Activated naive CD8-positive, alpha-beta T cell treated with anti-CD3 and anti-CD28 coated beads for 36 hours (primary cell): ENCODE data around the gene NKX1-1. TPM values are rescaled to one million over a fixed set of nuclear protein-coding genes. Genes with fewer than 3 reads are reported as not detected.

ENCODE experiments used
- DNase-seq: peaks from one replicate; pipeline ENCODE4 v3.0.0; 2021
- H3K27ac Mint-ChIP-seq: one replicate; pipeline ENCODE4 v1.8.0; 2022; ENCODE audit warnings: mild to moderate bottlenecking, moderate library complexity, mixed read lengths
- H3K27me3 Mint-ChIP-seq: one replicate; pipeline ENCODE4 v1.8.0; 2022; ENCODE audit warnings: mild to moderate bottlenecking, mixed read lengths
- H3K36me3 Mint-ChIP-seq: one replicate; pipeline ENCODE4 v1.8.0; 2021; ENCODE audit warnings: mild to moderate bottlenecking, mixed read lengths
- H3K4me1 Mint-ChIP-seq: one replicate; pipeline ENCODE4 v1.8.0; 2021; ENCODE audit warnings: mixed read lengths
- H3K4me3 Mint-ChIP-seq: one replicate; pipeline ENCODE4 v1.8.0; 2022; ENCODE audit warnings: mild to moderate bottlenecking, moderate library complexity, mixed read lengths
- H3K9me3 Mint-ChIP-seq: one replicate; pipeline ENCODE4 v1.8.0; 2022; ENCODE audit warnings: mixed read lengths
- total RNA-seq, 2 experiments: library from RNA; stranded (reverse); gene quantifications; one replicate each; pipeline ENCODE4 v1.2.3, GENCODE V29; 2021

Gene NKX1-1
- total RNA-seq, 2 experiments from 2014 or later = not detected

DNA sequence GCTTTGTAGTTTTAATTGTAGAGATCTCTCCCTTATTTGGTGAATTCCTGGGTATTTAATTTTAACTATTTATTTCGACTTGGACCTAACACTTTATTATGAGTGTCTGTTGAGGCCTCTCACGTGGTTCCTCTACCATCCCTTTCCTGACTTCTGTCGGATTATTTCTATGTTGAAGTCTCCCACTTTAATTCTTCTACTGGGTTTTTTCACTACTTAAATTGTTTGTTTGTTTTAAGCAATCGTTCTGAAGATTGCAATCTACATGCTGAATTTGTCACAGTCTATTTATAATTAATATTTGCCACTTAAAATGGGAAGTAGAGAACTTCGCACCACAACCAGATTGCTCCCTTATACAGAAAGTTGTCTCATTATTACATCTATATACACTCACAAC lies 20.8 kb upstream of the NKX1-1 start:
- Mint-ChIP-seq H3K27ac (no peak overlapping the region), H3K27me3 (peaks cover 31% of the 10 kb centered on the region)

DNA sequence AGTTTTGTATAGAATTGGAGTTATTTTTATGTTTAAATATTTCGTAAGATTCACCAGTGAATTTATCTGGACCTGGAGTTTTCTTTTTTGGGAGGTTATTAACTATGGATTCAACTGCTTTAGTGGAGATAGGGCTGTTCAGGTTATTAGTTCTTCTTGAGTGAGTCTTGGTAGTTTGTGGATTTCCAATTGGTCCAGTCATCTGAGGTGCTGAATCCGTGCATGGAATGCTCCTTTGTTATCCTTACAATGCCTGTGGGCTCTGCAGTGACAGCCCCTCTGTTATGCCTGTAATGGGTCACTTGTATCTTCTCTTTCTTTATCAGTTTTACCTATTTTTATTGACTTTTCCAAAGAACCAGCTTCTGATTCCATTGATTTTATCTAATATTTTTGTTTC lies 15.4 kb upstream of the NKX1-1 start:
- H3K27me3 Mint-ChIP-seq = peaks cover 40% of the 10 kb centered on the region
- DNase-seq = no peak
- no peak overlapping the region for H3K4me3 Mint-ChIP-seq
- H3K4me1 Mint-ChIP-seq = no peaks in the 10 kb centered on the region
- H3K9me3 Mint-ChIP-seq = no peaks in the 10 kb centered on the region
- no peaks in the 10 kb centered on the region for H3K36me3 Mint-ChIP-seq
- H3K27ac Mint-ChIP-seq = no peak overlapping the region

More for the DNA sequence above, 20.8 kb upstream of the NKX1-1 start:
- H3K9me3 Mint-ChIP-seq = no peaks in the 10 kb centered on the region
- no peaks in the 10 kb centered on the region for H3K36me3 Mint-ChIP-seq
- no peak overlapping the region for H3K4me3 Mint-ChIP-seq
- no peaks in the 10 kb centered on the region for H3K4me1 Mint-ChIP-seq
- no peak for DNase-seq

DNA sequence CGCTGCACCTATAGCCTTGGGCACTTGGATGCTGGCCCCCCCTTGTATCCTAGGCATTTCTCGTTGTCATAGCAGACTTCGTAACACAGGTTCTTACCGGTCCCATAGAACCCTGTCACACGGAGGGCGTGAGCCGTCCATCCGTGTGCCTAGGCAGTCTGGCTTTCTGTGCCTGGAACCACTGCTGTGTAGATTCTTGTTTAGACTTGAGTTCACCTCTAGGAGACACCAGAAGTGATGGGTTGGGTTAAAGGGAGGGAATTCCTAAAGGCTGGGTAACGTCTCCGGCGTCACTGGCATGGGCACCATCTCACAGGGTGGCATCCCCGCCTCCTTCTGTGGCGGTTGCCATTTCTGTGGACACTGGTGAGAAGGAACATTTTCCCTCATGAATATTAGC lies 13.5 kb upstream of the NKX1-1 start:
- no peak overlapping the region for H3K4me3 Mint-ChIP-seq
- no peaks in the 10 kb centered on the region for H3K4me1 Mint-ChIP-seq
- no peaks in the 10 kb centered on the region for H3K9me3 Mint-ChIP-seq
- H3K27me3 Mint-ChIP-seq = peaks cover 44% of the 10 kb centered on the region
- no peaks in the 10 kb centered on the region for H3K36me3 Mint-ChIP-seq
- no peak for DNase-seq
- H3K27ac Mint-ChIP-seq = no peak overlapping the region

DNA sequence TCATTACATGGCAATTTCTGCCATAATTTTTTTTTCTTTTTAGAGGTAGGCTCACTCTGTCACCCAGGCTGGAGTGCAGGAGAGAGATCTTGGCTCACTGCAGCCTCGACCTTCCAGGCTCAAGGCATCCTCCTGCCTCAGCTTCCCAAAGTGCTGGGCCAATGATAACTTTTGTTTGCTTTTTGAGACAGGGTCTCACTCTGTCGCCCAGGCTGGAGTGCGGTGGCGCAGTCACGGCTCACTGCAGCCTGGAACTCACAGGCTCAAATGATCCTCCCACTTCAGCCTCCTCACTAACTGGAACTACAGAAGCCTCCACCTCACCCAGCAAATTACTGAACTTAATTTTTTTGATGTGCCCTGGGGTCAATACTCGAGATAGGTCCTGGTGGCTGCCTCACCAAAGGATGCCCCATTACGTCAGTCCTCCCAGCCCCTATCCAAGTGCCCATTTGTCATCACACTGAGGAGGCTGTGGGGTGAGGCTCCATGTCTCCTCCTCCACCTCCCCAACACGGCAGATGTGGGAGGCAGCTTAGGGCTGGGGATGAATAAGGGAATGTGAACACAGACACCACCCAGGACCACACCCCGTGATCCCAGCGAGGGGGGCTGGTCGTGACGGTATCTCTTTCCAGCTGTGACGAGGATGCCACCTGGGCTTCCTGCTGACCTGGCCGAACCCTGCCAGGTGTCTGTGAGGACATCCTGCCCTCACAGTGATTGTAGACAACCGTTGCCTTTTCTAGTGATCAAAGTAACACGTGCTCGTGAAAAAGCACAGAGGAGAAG lies 12.4 kb upstream of the NKX1-1 start:
- H3K9me3 Mint-ChIP-seq = no peaks in the 10 kb centered on the region
- no peak for DNase-seq

DNA sequence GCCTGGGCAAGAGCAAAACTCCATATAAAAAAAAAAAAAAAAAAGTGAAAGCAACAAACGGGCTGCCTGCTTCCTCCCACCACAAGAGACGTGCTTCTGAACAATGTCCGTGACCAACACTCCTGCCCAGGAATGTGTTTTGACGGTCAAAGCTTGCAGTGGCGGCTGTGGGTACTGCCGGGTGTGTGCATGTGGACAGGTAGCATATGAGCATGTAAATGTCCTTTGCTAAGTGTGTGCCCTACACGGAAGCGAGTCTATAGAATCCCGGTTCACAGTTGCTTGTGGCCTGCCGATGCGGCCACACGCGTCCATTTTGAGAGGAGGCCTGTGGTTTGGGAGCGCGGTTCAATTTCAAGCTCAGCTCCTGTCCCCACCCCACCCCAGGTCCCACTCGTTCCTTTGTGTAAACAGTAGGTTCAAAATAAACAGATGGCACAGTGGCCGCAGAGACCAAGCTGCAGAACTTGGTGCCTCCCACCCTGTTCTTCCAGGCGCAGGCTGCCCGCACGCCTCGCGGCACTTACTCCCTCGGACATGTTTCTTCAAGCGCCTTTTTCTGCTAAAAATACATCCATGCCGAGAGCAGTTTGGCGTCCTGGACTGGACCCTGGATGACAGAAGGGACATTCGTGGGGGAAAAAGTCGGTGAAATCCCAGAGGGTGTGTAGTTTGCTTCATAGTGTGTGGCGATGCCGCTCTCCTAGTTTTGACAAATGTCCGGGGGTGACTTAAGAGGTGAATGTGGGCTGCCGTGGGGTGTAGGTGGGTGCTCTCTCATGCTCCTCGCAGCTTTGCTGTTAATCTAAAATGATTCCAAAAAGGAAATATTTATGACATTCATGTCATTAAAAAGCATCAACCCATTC lies 11.5 kb upstream of the NKX1-1 start:
- no peaks in the 10 kb centered on the region for H3K9me3 Mint-ChIP-seq
- no peaks in the 10 kb centered on the region for H3K4me1 Mint-ChIP-seq
- H3K27ac Mint-ChIP-seq = no peak overlapping the region
- no peak for DNase-seq
- H3K36me3 Mint-ChIP-seq = no peaks in the 10 kb centered on the region
- no peak overlapping the region for H3K4me3 Mint-ChIP-seq
- peaks cover 49% of the 10 kb centered on the region for H3K27me3 Mint-ChIP-seq

More for the DNA sequence above, 12.4 kb upstream of the NKX1-1 start:
- Mint-ChIP-seq H3K36me3 (no peaks in the 10 kb centered on the region), H3K4me3 (no peak overlapping the region), H3K27me3 (peaks cover 40% of the 10 kb centered on the region), H3K4me1 (no peaks in the 10 kb centered on the region), H3K27ac (no peak overlapping the region)

DNA sequence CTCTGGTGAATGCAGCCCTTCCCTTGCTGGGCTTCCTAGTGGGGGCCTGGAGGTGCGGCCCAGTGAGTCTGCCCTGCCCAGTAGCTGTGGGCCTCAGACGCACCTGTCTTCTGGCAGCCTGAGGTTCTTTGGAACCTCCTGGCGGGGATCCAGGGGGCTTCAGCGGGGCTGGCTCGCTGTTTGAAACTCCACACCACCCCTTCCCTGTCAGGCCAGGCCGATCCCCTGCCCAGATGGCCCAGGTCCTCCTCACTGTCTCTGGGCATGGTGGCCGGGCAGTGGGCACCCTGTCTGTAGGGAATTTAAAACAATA lies 10.7 kb upstream of the NKX1-1 start:
- Mint-ChIP-seq H3K4me1 (no peaks in the 10 kb centered on the region), H3K9me3 (no peaks in the 10 kb centered on the region), H3K4me3 (no peak overlapping the region), H3K27me3 (peaks cover 57% of the 10 kb centered on the region), H3K27ac (no peak overlapping the region), H3K36me3 (no peaks in the 10 kb centered on the region)
- no peak for DNase-seq

DNA sequence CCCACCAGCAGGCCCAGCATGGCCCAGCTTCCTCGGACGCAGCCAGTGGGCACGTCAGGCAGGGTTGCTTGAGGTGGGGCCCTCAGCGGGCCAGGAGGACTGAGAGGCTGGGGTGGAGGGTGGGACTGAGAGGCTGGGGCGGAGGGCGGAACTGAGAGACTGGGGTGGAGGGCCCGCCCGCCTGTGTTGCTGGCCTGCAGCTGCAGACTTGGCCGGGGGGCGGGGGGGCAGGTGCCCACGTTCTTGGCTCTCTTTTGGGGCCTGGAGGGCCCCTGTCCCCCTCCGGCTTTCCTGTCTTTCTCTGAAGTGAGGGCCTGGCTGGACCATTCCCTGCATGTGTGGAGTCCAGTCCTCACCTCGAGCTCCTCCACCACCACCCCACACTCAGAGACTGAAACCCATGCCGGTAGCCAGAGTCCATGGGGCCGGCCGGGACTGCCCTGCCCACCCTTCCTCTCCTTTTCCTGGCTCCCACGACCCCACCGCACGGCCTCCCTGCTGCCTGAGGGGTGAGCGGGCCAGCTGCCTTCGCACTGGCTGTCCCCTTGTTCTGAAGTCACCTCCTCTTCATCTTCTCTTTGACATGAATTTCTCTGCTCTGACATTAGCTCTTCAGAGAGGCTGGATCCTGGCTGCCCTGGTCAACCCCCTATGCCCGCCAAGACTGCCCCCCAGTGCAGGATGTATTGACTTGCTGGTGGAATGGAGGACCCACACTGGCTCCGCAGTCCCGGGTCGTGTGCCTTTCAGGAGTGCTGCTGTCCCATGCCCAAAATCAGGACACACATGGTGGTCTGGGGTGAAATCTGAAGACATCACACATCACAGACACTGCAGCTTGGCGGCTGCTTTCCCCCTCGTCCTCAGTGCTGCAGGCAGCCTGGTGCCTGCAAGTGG lies 10.1 kb upstream of the NKX1-1 start:
- Mint-ChIP-seq H3K36me3 (no peaks in the 10 kb centered on the region), H3K27me3 (peaks cover 63% of the 10 kb centered on the region), H3K4me1 (no peaks in the 10 kb centered on the region), H3K27ac (no peak overlapping the region), H3K4me3 (no peak overlapping the region), H3K9me3 (no peaks in the 10 kb centered on the region)
- no peak for DNase-seq

DNA sequence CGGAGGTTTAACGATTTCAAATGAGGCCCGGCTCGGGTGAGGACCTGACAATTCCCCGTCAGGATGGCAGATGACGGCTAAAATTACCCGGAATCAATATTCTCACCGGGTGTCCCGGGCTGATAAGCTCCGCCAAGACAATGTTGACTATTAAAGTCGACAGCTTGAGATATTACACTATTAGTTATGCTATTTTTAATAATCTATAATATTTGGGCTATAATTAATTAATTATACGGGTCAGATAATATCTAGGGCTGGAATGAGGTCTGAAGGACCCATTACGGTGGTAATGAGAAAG lies 9.4 kb upstream of the NKX1-1 start:
- DNase-seq = no peak
- Mint-ChIP-seq H3K9me3 (no peaks in the 10 kb centered on the region), H3K36me3 (no peaks in the 10 kb centered on the region), H3K27me3 (peaks cover 64% of the 10 kb centered on the region), H3K27ac (no peak overlapping the region), H3K4me1 (no peaks in the 10 kb centered on the region), H3K4me3 (no peak overlapping the region)

DNA sequence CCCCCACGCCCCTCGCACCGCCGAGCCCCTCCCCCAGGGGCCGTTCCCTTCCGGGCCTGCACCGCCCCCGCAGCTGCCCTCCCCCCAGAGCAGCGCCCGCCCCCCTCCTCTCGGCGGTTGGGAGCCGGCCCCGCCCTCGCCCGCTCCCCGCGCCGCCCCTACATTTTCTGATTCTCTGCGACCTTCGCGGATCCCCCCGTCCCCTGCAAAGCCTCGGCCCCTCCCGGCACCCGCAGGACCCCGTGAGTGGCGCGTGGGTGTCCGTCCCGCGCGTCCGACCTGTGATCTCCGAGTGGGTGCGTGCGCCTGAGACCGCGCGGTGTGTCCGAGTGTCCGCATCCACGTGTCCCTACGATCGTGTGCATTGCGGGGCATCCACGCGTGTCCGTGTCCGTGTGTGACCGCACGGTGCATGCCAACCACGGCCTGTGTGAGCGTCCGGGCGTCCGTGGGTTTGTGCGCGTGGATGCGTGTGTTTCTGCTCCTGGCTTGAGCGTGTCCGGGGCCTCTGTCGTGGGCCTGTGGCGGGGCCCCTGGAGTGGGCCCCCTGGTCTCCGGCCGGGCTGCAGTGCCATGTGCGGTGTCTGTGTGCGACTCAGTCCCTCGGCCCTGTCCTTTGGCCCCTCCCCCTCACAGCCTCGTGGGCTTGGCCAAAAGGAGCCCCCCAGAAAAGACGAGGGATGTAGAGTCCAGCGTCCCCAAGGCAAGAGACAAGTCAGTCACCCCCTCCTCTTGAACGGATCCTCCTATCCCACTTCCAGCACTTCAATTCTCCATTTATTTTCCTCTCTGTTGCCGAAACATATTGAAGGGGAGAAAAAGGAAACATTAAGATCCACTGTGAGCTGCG lies 8.8 kb upstream of the NKX1-1 start:
- Mint-ChIP-seq H3K27me3 (peaks cover 64% of the 10 kb centered on the region), H3K27ac (no peak overlapping the region)
- DNase-seq = no peak

DNA sequence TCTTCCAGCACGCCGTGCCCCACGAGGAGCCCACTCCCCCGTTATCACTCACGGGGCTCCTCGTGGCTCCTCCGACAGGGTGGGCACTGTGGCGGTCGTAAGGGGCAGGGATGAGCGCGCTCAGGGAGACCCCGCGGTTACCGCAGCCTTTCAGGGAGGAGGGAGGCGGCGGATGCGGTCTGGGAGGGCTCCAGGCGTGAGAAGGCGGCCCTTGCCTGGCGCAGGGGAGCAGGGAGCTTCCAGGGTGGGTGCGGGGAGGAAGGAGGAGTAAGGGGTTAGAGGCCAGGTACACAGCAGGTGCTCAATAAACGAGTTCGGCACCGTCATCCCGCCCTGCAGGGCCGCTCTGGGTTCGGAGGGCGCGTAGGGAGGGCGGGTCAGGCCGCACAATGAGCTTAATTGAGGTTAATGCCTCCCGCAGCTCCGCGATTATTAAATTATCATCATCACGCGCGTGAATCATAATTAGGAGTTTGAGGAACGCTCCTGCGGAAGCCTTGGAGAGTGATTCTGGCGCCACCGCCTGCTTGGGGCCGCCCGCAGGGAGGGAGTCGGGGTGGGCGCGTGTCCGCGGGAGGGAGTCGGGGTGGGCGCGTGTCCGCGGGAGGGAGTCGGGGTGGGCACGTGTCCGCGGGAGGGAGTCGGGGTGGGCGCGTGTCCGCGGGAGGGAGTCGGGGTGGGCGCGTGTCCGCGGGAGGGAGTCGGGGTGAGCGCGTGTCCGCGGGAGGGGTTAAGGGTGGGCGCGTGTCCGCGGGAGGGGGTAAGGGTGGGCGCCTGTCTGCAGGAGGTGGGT lies 7.6 kb upstream of the NKX1-1 start:
- DNase-seq = no peak
- Mint-ChIP-seq H3K9me3 (no peaks in the 10 kb centered on the region), H3K27me3 (peaks cover 75% of the 10 kb centered on the region), H3K27ac (no peak overlapping the region), H3K4me1 (no peaks in the 10 kb centered on the region), H3K4me3 (no peak overlapping the region), H3K36me3 (no peaks in the 10 kb centered on the region)

More for the DNA sequence above, 8.8 kb upstream of the NKX1-1 start:
- Mint-ChIP-seq H3K4me1 (no peaks in the 10 kb centered on the region), H3K9me3 (no peaks in the 10 kb centered on the region), H3K4me3 (no peak overlapping the region), H3K36me3 (no peaks in the 10 kb centered on the region)

DNA sequence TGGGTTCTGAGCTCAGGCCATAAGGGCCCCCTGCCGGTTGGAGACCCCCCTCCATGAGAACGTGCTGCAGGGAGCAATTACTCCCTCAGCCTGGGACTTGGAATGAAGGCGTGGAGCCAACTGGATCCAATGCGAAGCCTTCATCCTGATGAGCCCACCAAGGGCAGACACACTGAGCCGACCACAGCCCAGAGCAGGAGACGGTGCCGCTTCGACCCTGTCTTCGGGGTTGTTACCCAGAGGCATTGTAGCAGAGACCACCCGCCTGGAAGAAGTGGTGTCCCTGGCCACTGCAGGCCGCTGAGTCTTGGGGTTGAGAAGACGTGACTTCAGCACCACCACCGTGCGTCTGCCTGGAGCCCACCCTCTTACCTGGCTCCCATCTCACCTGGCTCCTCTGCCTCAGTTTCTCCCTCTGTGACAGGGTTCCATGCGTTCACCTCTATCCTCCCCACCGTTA lies 7.0 kb upstream of the NKX1-1 start:
- Mint-ChIP-seq H3K36me3 (no peaks in the 10 kb centered on the region), H3K27ac (no peak overlapping the region), H3K4me3 (no peak overlapping the region), H3K4me1 (no peaks in the 10 kb centered on the region), H3K27me3 (peaks cover 77% of the 10 kb centered on the region), H3K9me3 (no peaks in the 10 kb centered on the region)
- no peak for DNase-seq

DNA sequence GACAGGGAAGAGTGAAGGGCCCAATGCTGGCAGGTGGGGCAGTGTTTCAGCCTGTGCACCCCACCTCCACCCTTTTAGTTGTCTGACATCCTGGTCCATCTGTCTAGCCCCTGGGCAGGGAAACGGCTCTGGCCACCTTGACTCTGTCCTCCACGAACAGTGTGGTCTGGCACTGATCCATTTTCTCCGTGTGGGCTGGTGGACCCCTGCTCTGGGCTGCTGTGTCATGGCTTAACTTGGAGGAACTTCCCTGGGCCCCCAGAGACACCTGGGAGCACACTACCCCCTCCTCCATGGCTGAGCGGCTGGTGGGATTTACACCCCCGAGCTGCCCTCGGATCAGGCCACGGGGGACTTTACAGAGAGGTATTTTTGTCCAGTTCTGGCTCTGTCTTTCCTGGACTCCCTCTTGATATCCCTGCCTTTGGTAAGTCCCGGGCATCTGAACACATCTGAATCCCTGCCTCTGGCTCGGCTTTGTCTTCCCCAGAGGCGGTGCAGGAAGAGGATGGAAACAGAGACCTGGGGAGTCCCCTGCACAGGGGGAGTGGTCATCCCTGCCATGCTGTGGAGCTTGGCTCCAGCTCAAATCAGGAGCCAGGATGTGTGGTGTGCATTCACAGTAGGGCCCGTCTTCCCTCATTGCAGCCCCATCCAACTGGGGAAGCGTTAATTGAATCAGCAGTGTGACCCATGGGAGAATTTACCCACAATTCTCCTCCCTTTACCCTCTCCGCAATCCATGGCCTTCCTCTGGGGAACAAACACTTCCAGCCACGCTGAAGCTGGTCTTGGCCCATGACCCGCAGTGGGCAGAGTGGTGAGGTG lies 6.3 kb upstream of the NKX1-1 start:
- peaks cover 83% of the 10 kb centered on the region for H3K27me3 Mint-ChIP-seq
- no peaks in the 10 kb centered on the region for H3K36me3 Mint-ChIP-seq
- H3K9me3 Mint-ChIP-seq = no peaks in the 10 kb centered on the region
- no peak overlapping the region for H3K4me3 Mint-ChIP-seq
- H3K4me1 Mint-ChIP-seq = no peaks in the 10 kb centered on the region
- DNase-seq = no peak
- no peak overlapping the region for H3K27ac Mint-ChIP-seq
